NCI-H1436 (cell line): ENCODE measurements around the gene SLC5A10.
"Not testable (repeated sequence)": the region's sequence is repeated elsewhere in the genome, so short reads cannot be mapped to it uniquely, and the experiment has no call there.

Source experiments
- DNase-seq: peaks from one replicate; lab custom pipeline; 2025; lab: John Stamatoyannopoulos, UW

The SLC5A10 gene

GRCh38 chr17:18947866-18948265 lies 4.1 kb upstream of the SLC5A10 start:
- no peak for DNase-seq

- DNase-seq: no peak
These were observed 3.4 kb upstream of the SLC5A10 start for GRCh38 chr17:18948476-18949006.

GRCh38 chr17:18949566-18949965 lies 2.4 kb upstream of the SLC5A10 start:
- no peak for DNase-seq

GRCh38 chr17:18950346-18950745 lies 1.6 kb upstream of the SLC5A10 start:
- no peak for DNase-seq

- DNase-seq: no peak
These were observed 740 bp upstream of the SLC5A10 start for GRCh38 chr17:18950944-18951905.

GRCh38 chr17:18953231-18953728 lies 1.3 kb downstream of the SLC5A10 start:
- no peak for DNase-seq

GRCh38 chr17:18954321-18954720 lies 2.4 kb downstream of the SLC5A10 start:
- DNase-seq: no peak

GRCh38 chr17:18955009-18955408 lies 3.0 kb downstream of the SLC5A10 start:
- no peak for DNase-seq

GRCh38 chr17:18956021-18956420 lies 4.1 kb downstream of the SLC5A10 start:
- not testable (repeated sequence) for DNase-seq

GRCh38 chr17:18956581-18956980 lies 4.6 kb downstream of the SLC5A10 start:
- DNase-seq: no peak

- DNase-seq: no peak
These were observed 5.9 kb downstream of the SLC5A10 start for GRCh38 chr17:18957831-18958230.

- no peak for DNase-seq
These were observed 6.6 kb downstream of the SLC5A10 start for GRCh38 chr17:18958611-18959010.

- DNase-seq: no peak
These were observed 7.3 kb downstream of the SLC5A10 start for GRCh38 chr17:18959071-18959844.

- no peak for DNase-seq
These were observed 7.9 kb downstream of the SLC5A10 start for GRCh38 chr17:18959845-18960240.

- DNase-seq: no peak
These were observed 8.3 kb downstream of the SLC5A10 start for GRCh38 chr17:18960241-18960665.

- DNase-seq: peak; percentile 68
These were observed 9.0 kb downstream of the SLC5A10 start for GRCh38 chr17:18960803-18961511.

- no peak for DNase-seq
These were observed 9.9 kb downstream of the SLC5A10 start for GRCh38 chr17:18961634-18962493.

- DNase-seq: no peak
These were observed 10.5 kb downstream of the SLC5A10 start for GRCh38 chr17:18962494-18962815.

- DNase-seq: no peak
These were observed 11.4 kb downstream of the SLC5A10 start for GRCh38 chr17:18963126-18964017.

- DNase-seq: no peak
These were observed 12.0 kb downstream of the SLC5A10 start for GRCh38 chr17:18964018-18964351.
